Non-pigmented ciliary epithelial cell (primary cell): Measurements from ENCODE around the gene FAM32A.

ENCODE experiments used
- DNase-seq: peaks from one replicate; pipeline ENCODE4 v3.0.0-alpha.2; 2010; ENCODE audit warnings: low read depth

The FAM32A gene

GRCh38 chr19:16202320-16203255 lies 17.4 kb downstream of the FAM32A start:
- no peak for DNase-seq

DNA sequence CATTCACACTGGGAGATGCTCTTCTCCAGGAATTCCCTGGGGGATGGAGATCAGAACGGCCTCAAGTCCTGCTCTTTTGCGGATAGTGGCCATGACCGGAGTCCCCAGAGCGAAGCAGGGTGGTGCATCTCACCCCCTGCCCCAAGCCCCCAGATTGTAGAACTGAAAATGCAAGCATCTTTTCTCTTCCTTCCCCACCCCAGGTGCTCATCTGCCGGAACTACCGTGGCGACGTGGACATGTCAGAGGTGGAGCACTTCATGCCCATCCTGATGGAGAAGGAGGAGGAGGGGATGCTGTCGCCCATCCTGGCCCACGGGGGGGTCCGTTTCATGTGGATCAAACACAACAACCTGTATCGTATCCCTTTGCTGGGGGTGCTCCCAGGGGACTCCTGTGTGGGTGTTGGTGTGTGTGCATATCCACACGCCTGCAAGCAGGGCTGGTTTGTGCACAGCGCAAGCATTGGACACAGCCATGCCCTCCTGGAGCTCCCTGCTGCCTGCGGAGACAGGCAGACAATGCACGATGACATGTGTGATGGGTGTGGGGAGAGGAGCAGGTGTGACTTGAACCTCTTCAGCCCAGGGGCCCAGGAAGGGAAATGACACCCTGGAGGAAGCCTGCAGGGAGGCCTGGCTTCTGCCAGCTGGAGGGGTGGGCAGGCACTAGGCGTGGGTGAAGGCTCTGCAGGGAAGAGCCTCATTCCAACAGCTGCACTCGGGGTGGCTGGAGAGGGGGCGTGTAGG lies 18.2 kb downstream of the FAM32A start:
- DNase-seq: no peak

DNA sequence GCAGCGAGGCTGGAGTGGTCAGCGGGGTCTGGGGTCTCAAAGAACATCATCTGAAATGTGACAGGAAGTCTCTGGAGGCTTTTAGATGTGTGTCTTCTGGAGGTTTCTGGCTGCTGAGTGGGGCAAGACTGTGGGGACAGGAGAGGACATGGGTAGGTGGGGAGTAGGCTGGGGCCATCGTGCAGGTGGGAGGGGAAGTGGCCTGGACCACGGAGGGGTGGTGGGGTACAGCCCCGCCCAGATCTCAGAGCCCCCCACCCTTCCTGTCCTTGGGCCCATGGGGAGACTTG lies 18.7 kb downstream of the FAM32A start:
- DNase-seq: no peak

GRCh38 chr19:16205205-16206045 lies 20.2 kb downstream of the FAM32A start:
- no peak for DNase-seq

GRCh38 chr19:16206046-16206605 lies 20.9 kb downstream of the FAM32A start:
- DNase-seq: no peak

- no peak for DNase-seq
Measured at GRCh38 chr19:16206637-16207036, 21.4 kb downstream of the FAM32A start.

DNA sequence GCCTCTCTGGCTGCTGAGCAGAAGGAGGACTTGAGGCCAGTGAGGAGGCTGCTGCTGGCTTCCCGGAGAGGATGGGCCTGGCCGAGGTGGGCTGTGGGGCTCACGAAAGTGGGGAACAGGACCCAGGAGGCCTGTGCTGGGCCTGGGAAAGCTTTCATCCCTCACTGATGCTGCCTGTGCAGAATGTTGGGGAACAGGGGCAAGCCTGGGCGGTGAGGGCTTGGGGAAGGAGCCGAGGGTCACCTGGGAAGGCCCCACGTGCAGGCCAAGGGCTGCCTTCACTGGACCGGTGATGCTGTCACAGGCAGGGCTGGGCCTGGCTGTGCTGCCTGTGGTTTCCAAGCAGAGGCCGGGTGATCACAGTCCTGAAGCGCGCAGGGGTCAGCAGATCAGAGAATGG lies 21.9 kb downstream of the FAM32A start:
- DNase-seq: no peak

DNA sequence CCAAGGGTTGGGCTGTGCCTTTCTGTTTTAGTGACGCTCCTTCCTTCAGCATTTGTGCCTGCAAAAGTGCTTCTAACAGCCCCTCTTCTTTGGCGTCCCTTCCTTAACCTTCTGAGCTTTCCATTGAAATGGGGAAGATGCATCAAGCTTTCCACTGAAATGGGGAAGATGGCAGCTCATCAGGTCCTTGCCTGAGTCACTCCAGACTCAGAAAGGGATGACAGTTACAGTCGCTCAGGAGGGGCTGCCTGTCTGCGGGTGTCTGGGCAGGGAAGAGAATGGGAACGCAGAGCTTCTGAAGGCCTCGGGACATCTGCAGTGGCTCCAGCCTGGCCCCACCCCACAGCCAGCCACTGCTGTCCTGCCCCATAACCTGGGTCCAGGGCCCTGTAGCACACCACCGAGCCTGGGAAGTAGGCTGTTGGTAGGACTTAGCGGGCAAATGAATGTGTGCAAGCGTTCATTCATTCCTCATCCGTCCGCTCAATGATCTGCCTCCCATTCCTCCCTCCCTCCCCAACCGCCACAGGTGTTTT lies 22.3 kb downstream of the FAM32A start:
- no peak for DNase-seq

DNA sequence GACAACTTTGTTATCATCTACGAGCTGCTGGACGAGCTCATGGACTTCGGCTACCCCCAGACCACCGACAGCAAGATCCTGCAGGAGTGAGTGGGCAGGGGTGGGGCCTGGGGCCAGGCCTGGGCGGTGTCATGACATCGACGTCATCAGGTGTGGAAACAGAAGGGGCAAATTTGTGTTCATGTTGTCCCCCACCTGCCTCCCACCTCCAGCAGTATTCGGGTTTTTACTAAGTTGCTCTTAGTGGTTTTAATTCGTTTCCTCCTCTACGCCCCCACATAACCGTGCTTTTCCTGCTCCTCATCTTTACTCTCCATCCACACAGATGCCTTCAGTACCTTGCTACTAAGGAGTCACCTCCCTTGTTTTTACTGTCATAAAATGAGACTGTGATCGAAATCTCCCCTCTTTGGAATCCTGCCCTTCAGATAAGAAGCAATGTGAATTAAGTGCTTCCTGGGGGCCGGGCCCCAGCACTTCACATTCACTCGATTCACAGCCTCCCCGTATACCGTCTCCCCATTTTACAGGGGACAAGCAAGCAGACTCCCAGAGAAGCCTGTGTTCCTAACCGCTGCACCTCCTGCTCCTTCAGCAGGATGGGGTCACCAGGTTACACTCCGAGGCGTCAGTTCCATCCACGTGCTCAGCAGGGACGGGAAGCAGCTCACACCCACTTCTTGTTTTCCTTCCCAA lies 23.0 kb downstream of the FAM32A start:
- no peak for DNase-seq

GRCh38 chr19:16208847-16209665 lies 23.8 kb downstream of the FAM32A start:
- no peak for DNase-seq

GRCh38 chr19:16210168-16210567 lies 25.0 kb downstream of the FAM32A start:
- DNase-seq: no peak

DNA sequence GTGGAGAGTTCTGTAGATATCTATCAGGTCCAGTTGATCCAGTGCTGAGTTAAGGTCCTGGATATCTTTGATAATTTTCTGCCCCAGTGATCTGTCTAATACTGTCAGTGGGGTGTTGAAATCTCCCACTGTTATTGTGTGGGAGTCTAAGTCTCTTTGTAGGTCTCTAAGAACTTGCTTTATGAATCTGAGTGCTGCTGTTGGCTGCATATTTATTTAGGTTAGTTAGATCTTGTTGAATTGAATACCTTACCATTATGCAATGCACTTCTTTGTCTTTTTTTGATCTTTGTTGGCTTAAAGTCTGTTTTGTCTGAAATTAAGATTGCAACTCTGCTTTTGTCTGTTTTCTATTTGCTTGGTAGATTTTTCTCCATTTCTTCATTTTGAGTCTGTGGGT lies 27.9 kb downstream of the FAM32A start:
- no peak for DNase-seq

DNA sequence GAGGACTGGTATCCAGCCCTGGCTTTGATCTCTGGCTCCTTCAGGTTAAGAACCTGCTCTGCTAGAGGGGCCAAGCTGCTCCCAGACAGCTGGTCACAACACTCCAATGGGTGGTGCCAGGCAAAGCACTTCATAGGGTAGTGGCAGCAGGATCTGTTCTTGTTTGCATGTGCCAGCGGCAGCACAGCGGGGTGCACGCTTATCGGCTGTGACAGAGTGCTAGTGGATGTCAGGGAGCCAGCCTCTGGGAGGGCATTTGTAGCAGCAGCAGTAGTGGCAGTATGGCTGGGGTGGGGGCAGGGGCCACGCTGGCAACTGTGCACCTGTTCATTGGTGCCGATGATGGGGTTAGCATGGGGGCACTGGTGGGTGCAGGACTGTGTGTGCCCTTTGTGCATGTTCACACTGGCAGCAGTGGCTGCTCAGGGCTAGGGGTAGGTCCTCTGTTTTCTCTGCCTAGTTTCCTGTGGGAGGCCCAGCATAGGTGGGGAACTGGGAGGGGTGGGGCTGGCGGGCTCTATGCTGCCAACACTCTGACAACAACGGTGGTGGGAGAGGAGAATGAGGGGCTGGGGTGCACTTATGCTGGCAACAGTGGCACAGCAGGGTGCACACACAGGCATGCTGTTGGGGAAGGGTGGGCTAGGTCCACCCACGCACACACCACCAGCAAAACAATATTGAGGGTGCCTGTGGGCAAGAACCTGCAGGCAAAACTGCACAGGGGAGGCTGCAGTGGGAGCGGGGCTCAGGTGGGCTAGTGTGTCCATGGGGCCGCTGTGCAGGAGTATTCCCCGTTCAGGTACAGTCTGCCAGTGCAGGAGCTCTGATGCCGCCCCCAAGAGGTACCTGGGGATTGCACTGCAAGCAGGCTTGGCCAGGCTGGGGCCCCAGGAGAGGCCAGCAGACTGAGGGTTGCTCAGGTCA lies 31.8 kb downstream of the FAM32A start:
- DNase-seq: no peak

GRCh38 chr19:16217716-16218451 lies 32.7 kb downstream of the FAM32A start:
- no peak for DNase-seq

DNA sequence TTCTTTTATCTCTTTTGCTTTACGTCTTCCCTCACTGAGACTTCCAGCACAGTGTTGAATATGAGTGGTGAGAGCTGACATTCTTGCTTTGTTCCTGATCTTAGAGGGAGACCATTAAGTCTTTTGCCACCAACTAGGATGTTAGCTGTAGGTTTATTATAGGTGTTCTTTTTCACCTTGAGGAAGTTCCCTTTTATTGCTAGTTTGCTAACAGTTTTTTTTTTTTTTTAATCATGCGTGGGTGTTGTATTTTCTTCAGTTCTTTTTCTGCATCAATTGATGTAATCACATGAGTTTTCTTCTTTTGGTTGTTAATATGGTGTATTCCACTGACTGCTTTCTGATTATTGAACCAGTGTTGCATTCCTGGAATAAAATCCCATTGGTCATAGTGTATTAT lies 33.6 kb downstream of the FAM32A start:
- DNase-seq: no peak

GRCh38 chr19:16222806-16223205 lies 37.6 kb downstream of the FAM32A start:
- no peak for DNase-seq

DNA sequence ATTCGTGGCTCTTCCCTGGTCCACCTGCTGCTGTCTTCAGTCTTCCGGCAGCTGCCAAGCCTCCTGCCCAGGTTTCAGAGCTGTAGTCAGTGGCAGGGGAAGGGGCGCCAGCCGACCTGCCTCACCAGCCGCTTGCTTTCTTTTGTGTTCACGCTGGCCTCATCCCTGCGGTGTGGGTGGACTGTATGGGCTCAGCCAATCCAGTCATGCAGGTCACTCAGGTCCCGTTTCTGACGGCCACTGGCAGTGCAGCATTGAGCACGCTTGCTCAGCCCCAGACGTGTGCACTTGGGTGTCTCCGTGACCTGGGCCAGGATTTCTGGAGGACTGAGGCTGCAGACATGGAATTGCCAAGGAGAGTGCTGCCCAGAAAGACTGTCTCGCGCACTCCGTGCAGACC lies 38.5 kb downstream of the FAM32A start:
- no peak for DNase-seq

DNA sequence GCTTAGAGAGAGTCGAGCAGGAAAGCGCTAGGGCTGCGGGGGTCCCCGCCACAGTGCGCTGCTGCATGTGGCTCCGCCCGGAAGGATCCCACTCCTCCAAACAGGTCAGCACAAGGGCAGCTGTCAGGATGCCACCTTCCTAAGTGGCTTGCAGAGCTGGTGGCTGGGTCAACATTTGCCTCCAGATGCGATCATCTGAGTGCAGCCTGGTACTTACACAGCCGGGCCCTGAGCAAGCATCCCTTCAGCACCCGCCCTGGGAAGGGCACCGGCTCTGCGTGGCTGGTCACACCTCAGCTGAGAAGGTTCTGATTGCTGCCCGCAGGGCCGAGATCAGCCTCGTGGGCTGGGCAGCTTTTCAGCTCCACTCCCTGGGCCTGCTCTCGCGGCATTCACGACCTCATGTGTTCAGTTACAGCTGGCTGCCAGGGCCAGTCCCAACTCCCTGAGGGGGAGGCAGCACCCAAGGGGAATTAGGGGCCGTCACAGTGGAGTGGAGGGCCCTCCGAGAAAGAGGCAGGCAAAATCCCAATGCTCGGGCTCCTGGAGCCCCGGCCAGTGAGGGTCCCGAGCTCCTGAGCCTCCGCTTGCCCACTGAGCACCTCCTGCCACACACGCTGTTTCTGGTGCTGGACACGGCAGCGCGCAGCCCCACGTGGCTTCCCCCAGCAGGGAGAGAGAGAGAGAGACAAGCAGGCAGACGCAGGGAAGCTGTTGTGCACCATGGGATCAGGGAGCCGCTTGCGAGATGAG lies 39.3 kb downstream of the FAM32A start:
- no peak for DNase-seq
